Inflammatory macrophage treated with lipopolysaccharide for 4 hours (primary cell): ENCODE data around the gene MEPCE.

ENCODE experiments used
- DNase-seq: peaks from one replicate; pipeline ENCODE4 v3.0.0-alpha.2; 2020

Gene MEPCE

DNA sequence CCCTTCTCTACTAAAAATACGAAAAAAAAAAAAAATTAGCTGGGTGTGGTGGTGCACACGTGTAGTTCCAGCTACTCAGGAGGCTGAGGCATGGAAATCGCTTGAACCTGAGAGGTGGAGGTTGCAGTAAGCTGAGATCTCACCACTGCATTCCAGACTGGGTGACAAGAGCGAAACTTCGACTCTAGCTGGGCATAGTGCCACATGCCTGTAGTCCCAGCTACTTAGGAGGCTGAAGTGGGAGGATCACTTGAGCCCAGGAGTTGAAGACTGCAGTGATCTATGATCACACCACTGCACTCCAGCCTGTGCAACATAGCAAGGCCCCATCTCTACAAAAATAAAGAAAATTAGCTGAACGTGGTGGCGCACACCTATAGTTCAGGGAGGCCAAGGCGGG, 35.7 kb downstream of the MEPCE start:
- no peak for DNase-seq

DNA sequence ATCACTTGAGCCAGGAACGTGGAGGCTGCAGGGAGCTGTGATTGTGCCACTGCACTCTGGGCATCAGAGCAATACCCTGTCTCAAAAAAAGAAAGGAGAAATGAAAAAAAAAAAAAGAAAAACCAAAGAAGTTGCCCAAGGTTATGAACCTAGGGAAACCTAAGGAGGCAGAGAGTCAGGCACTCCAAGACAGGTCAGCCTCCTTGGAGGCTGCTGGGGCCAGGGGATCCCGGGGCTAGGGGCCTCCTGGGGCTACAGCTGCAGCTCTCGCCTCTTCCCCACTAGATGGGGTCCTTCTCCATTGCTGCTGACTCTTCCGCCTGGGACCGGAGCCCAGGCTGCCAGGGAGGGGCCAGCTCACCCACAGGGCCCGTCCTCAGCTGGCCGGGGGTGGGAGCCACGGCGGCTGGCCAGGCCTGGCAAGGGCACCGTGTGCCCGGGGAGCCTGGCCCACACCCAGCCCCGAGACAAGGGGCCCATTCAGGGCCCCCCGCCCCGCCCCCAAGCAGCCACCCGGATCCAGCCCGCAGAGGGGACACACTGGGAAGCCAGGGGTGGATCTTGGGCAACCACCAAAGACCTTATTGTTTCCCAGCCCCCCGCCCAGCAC, 36.2 kb downstream of the MEPCE start:
- DNase-seq, result peak; percentile 35

DNA sequence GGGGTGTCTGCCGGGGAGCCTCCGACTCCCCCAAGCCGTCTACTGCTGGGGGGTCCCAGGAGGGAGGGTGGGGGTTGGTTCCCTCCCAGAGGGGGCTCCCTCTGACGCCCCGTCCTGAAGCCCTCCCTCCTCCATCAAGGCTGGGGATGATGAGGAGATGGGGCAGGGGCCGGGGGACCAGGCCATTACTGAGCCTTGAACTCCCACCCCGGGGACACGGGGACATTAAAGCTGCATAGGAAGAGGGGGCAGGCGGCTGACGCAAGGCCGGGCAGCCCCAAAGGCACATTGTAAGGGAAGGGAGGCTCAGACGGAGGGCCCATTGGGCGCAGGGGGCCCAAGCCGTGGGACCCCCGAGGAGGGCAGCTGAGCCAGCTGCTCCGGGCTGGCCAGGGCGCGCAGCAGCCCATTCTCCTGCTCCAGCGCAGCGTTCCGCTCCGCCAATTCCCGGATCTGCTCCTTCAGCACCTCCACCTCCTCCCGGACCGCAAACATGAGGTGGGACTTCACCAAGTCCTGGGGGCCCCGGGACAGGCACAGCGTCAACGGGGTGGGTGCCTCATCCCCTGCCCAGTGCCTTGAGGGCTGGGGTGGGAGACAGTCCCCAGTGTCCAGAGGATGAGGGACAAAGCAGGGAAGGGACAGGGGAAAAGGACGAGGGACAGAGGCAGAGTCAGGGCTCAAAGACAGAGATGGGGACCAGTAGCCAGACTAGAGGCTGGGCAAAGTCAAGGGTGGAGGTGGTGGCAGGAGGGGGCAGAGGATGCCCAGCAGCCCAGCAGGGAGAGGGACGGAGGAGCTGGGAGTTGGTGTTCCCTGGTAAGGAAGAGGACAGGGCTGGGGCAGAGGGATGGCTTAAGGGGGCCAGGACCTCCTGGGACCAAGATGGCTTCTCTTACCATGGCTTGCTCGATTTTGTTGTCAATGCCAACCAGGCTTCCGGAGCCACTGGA, 37.3 kb downstream of the MEPCE start:
- DNase-seq, result no peak

DNA sequence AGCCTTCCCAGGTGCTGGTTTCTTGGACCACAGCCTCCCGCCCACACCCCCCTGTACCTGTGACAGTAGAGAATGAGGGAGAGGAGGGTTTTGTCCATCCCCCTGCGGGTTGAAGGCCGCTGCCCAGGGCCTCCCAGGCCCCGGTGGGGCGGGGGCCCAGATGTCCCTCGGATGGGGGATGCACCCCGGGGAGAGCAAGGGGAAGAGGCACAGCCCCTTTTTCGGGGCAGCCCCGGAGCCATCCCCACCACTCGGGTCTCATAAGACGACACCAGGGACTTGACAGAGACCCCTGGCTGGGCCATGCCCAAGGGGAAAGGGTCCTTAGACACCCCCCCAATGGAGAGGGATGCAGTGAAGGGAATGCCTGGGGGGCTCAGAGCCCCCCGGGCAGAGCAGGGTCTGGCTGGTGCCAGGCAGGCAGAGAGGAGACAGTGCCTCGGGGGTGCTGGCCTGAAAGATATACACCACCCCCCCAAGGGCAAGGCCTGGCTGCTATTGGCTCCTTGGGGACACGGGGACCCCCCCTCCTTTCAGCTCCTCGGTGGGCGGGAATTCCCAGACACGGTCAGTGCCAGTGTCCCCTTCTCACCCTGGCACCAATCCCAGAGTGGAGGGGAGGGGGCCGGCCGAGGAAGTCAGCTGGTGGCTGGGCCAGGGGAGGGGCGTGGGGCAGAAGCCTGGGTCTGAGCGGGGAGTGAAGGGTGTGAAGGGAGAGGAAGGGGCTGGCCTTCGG, 38.2 kb downstream of the MEPCE start:
- DNase-seq, result no peak

DNA sequence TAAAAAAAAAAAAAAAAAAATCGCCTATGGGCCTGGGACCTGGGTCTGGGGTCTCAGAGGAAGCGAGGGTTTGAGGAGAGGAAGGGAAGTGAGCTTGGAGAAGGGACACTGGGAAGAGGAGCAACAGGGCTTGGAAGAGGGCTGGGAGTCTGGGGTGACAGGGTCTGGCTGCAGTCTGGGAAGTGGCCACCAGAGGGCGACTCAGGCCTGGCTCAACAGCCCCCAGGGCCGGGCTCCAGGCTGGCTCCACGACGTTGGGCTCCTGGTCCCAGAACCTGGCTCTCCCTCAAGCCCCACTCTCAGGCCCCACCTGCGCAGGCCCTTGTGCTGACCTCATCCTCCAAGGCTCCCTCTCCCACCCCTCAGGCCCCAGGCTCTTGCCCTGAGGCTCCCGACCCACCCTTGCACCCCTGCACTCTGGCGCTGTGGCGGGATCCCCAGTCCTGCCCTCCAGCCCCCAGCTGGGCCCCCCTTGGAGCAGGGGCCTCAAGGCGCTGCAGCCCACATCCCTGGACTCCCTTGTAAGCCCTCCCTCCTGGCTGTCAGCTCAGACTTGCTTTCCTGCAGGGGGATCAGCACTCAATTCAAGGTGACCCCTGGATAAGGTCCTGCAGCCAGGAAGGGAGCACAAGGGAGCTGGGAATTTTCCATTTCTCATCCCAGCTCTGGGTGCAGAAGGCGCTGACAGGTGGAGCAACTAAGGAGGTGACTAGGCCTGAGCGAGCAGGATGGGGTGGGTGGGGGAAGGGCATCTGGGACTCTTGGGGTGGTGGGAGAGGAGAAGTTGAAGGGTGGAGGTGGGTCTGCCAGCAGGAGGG, 39.8 kb downstream of the MEPCE start:
- peak; percentile 59 for DNase-seq

DNA sequence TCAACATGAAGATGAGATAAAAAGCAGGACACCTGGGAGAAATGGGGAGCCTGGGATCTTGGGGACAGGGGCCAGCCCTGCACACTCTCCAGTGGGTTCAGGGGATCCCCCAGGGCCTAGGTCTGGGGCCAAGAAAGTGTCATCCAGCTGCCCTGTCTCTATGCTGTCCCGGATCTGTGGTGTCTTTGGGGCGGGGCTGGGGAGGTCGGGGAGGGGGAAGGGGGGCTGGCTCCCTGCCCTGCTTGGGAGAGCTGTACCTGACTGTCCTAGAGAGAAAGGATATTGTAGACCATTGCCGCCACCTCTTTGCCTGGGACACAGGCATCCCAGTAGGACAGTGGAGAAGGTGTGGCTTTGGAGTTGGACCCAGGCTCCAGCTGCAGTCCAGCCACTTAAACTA, 41.4 kb downstream of the MEPCE start:
- DNase-seq, result no peak

DNA sequence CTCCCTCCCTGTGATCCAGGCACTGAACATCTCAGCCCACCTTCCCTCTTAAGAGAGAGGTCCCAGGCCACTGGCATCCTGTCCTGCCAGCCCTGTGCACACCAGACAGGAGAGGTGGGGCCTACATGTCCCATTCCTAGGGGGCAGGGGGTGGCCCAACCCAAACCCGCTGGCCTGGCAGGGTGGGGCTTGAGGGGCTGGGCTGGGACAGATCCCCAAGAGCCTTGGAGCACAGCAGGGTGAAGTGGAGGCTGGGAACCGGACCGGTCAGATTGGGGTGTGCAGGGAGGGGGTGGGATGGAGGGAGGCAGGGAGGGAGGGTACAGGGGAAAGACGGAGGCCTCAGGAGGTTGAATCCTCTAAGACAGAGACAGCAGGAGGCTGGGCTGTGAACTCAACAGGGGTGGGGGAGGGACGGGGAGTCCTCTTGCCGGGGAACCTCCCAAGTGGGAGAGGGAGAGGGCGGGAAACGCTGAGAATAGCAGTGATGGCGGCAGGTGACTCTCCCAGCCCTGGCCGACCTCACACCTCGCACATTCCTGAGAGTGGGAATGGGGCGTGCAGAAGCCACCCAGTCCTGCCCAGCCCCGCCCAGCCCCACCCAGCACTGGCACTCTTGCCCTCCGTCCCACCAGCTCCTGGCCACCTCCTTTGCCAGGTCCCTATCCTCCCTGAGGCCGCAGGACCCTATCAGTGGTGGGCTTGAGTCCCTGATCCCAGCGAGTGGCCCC, 42.7 kb downstream of the MEPCE start:
- no peak for DNase-seq

DNA sequence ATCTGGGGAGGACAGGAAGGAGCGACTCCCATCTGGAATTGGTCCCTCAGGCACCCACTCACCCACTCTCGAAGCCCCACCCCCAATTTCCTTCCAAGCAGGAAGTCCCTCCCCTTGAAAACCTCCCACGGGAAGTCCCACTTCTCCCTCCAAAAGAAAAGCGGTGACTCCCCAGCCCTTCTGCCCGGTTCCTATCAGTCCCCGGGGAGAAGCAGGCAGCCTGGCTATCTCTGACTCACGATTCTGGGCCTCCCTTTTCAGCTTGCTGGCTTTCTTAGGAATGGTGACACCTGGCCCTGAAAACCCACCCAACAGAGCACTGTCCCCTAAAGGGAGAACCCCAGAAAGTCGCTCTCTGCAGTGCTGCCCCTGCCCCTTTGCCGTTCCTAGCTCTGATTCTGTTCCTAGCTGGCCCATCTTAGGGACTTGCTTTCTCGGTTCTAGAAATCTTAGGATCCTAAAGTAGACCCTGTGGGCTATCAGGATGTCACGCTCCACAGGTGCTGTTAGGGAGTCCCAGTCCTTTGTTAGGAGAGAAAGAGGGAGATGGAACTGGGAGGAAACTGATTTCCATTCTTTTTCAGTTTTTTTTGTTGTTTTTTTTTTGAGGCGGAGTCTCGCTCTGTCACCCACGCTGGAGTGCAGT, 43.3 kb downstream of the MEPCE start:
- peak; percentile 77 for DNase-seq

DNA sequence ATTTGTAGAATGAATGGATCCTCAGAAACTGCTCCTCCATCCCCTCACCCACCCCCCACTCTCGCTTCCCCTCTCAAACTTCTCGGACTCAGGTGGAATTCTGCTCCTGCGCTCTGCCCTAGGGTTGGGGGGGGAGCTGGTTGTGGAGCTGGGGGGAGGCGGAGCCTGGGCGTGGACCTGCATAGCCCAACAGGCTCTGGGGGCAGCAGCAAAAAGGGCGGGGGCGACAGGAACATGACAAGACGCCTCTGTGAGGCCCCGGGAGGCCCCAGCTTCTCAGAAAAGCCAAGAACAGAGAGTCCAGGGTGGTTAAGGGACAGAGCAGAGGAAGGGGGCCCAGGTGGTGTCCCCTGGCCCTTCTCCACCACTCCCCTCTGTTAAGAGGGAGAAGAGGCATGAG, 45.9 kb downstream of the MEPCE start:
- no peak for DNase-seq

DNA sequence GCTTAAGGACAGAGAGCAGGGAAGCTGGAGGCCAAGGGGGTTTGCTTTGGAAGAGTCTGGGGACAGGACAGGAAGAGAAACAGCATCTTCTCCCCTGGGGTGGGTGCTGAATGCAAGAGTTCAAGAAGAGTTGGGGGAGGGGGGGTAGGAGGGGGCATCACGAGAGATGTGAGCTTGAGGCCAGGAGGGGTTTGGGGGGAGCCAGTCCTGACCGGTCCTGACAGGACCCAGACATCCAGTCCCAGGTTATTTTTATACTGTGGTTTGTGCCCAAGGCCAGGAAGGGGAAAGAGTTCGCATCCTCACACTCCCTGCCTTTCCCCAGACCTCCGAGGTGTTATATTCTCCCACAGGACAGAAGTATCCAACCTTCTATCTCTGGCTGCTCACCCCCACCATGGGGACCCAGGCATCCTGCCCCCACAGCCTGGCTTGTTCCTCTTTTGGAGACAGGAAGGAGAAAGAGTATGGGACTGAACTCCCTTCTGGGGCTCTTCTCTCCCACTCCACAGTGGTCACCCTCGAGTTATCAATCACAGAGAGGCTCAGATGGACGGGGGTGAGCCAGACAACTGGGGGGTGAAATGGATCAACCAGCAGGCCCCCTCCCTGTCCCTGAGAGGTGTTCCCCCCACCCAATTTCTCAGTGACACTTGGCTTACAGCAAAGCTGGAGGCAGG, 46.6 kb downstream of the MEPCE start:
- no peak for DNase-seq

DNA sequence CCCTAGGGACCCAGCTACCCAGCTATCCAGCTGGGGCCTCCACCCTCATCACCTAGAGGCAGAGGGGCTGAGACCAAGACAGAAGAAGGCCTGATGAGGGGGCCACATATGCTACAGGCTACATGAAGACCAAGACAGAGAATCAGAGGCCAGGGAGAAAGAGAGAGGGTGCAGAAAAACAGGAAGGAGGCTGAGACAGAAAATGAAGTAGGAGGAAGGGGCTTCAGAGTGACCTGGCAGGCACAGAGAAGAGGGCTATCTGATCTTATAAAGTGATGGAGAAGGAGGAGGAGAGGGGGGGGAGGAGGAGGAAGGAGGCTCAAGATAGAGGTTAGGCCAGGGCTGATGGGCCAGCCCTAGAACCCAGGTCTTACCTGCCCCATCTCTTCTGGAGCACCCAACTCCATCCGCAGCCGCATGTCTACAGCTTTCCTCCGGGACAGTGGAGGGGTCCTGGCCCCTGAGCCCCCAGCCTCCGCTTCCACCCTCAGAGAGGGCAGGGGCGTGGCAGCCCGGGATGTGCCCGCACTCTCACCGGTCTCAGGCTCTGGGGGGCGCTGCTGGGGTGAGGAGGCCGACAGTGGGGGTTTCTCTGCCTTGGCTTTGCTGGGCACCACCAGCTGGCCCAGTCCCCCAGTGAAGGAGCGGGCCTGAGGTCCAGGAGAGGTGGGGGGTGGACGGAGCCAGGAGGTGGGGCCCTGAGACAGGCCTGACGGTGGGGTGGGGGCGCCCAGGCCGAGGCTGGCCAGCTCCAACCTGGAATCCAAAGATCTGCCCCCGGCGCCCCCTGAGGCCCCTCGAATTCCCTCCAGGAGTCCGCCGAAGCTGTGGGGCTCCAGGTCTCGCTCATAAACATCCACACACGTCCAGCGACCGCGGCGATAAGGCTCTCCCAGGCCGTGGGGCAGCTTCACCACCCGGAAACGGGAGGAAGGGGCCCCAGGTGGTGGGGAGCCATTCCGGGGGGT, 47.6 kb downstream of the MEPCE start:
- DNase-seq, result no peak

DNA sequence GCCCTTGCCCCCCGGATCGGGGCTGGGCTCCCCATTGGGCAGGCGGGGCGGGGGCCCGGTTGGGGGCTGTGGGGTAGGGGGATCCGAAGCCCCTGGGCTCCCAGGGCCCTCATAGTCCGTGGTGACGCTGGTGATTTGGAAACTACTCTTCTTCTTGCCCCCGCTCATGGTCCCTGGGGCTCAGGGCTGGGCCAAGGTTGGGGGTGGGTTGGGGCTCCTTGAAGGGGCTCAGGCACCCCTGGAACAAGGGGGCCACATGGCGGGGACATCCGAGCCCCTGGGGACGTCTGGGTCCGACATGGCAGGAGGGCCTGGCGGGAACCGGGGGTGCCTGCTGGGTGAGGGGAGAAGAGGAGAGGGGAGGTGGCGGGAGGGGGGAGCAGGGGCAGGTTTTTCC, 48.2 kb downstream of the MEPCE start:
- no peak for DNase-seq

DNA sequence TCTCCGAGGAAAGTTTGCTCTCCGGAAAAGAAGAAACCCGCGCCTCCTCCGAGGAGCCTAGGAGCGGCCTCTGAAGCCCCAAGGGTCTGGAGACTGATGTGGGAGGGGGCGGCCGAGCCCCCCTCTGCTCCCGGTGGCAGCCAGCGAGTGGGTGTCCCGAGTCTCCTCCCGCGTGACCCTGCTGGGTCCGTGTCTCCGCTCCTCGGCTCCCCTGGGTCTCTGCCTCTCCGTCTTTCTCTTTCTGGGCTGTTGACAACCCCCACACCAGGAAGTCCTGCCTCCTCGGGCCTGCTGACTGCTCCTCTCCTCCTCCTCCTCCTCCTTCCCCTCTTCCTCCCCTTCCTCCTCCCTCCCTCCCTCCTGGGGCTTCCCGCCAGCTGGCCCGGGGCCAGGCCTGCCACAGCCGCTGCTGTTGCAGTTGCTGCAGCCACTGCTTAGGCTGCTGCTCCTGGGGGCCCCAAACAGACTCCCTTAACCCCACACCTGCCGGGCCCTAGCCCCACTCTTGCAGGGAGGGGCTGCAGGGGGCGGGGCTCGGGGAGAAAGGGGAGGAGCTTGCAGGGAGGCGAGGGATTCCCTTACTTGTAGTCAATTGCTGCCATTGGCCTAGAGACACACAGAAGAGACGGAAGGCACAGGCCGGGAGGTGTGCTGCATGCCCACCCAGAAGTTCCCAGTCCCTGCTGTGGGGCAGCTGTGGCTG, 49.5 kb downstream of the MEPCE start, which contains the start of gene TSC22D4:
TSC22D4 (minus strand) TSS at position 257 of the 703 bp plus-strand sequence. CDS start 1,176 bp downstream, outside the sequence.
- peak; percentile 92 for DNase-seq

DNA sequence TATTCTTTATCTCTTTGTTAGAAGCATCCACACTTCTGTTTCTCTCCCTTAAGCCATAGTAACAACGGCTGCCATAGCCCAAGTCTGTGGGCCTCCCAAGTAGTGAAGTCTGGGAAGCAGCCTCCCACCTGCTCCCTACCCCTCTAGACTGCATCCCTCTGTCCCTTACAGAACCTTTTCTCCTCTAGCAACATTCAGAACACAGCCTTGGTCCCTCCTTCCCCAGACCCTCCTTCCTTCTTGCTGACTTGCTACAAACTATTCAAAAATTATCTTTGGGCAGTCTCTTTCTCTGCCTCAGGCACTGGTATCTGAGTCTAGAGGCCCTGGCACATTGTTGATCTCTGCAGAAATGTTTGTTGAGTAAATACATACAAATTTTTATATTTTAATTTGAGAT, 51.8 kb downstream of the MEPCE start:
- no peak for DNase-seq

DNA sequence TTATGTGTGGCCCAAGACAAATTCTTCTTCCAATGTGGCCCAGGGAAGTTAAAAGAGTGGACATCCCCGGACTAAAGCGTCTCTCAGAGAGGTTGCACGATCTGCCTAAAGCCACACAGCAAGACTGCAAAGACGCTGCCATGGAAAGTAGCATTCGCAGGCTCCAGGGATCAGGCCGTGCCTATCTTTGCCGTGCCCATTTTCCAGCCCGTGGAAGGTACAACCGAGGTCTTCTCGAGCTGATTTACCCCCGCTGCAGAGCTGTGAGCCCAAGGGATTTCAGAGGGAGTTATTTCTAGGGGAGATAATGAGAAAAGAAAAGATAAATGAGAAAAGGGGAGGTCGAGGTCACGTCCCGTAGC, 53.1 kb downstream of the MEPCE start:
- DNase-seq, result no peak

DNA sequence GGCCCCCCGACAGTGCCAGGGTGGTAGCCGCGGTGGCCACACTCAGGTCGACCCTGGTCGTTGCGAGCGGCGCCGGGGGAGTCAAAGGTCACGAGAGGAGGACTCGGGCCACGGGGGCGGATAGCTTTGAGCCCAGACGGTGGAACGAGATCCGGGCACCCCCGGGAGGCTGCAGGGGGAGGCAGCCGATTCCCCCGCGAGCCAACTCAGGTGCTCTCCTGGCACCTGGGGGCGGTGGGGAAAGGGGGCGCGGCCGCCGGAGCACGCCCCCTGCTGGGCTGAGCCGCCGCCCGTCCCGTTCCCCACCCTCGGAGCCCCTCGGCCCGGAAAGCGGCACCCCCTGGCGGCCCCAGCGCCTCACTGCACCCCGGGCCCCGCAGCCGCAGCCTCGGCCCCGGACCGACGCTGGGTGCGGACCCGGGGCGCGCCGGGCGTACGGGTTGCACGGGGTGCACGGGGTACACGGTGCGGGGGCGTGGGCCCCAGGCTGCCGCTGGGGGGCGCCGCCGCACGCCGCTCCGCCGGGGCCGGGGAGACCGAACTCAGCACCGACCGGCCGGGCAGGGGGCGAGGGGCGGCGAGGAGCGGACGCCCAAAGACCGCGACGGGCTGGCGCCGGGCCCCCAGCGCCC, 53.6 kb downstream of the MEPCE start:
- peak; percentile 46 for DNase-seq
